ENCODE measurements around the gene VSIG4. TPM values are rescaled to one million over a fixed set of nuclear protein-coding genes. Genes with fewer than 3 reads are reported as not detected.

VSIG4 gene
- total RNA-seq, 1 experiment from 2014 or later = not detected

DNA sequence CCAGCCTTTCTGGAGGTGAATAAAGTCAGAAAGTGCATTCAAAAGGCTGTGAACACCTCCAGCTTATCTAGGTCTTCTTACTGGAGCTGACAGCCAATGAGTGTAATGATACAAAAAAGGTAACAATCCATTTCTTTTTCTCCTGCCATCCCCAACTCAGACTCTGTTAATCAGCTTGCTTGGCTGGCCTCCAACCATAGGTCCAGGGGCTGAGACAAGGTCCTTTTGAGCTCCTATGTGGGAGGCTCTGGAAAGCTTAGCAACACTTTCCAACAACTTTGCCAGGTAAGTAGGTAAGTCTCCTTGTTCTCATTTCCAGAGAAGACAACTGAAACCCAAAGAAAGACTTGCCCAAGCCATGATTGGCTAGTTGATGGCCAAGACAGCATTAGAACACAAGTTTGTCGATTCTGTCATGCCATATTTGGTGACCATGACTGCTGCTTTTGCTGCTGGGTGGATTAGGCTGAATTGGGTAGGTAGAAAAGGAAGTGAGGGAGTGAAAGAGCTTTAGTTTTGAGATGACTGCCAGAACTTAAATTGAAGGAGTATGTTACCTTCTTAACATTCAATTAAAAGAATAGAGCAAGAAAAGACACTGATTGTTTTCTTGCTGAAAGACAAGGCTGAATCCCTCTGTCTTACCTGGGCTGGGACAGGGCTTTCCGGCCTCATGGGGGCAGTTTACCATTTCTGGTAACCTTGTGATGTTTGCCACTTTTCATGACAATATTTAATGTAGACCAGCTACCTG lies 22.8 kb downstream of the VSIG4 start:
- TF ChIP-seq CTCF (conservative IDR thresholded peaks at IDR 0.05; ENCODE audit: low read depth, low read length) (no peak), EZH2 (IDR thresholded peaks at IDR 0.05; ENCODE audit: borderline replicate concordance, low read depth, low read length, poor library complexity, severe bottlenecking) (no peak)
- ChIA-PET CTCF (no interaction called here), POLR2A (ENCODE audit: low non-redundant PET) (no interaction called here)
- Histone ChIP-seq H3K27ac (ENCODE audit: low read depth, low read length, poor library complexity, severe bottlenecking) (no peak overlapping the region), H3K36me3 (ENCODE audit: insufficient read depth, low read length, poor library complexity, severe bottlenecking) (no peaks in the 10 kb centered on the region), H3K4me3 (ENCODE audit: low read depth, low read length, poor library complexity, severe bottlenecking) (no peak overlapping the region), H3K4me1 (ENCODE audit: insufficient read depth, low read length, poor library complexity, severe bottlenecking) (no peaks in the 10 kb centered on the region), H3K9me3 (ENCODE audit: low read depth, low read length, poor library complexity, severe bottlenecking) (no peaks in the 10 kb centered on the region), H3K27me3 (replicated peaks; ENCODE audit: insufficient read depth, low read depth, low read length, poor library complexity) (no peaks in the 10 kb centered on the region)
- no peak for DNase-seq (ENCODE audit: low spot score)
- no TSS peak for BruUV-seq (replicated peaks)
- intact Hi-C loops (cut with micrococcal nuclease; ENCODE audit: unreplicated experiment) = no loop called here

DNA sequence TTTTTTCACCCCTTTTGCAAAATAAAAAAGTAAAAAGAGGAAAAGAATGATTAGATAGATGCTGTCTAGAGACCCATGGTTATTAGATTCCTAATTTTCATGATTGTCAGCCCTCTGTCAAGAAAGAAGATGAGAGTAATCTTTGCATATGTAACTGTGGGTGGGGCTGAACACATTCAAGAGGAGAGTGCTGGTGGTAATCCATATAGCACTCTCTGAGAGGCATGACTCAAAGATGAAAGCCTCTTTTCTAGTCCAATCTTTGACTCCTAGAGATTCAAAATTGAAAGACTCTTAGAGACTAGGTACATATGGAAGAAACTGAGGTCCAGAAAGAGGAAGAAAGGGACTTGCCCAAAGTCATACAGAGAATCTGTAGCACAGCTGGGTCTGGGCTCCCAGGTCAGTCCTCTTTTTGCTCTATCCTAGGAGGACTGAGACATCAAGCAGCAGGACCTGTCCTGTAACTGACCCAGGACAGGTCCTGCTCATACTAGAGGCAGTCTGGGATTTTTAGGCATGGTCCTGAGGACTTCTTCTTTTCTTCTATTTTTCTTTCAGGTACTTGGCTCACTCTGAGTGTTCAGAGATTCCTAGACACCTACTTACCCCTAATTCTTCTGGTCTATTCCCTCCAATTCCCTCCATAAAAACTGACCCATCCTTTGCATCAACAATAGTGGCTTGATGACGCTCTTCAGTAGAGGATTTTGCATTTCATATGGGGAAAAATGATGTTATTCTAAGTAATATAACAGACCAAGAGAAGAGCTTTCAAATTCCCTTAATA lies 23.8 kb downstream of the VSIG4 start:
- Histone ChIP-seq H3K9me3 (ENCODE audit: low read depth, low read length, poor library complexity, severe bottlenecking) (no peaks in the 10 kb centered on the region), H3K36me3 (ENCODE audit: insufficient read depth, low read length, poor library complexity, severe bottlenecking) (no peaks in the 10 kb centered on the region), H3K4me3 (ENCODE audit: low read depth, low read length, poor library complexity, severe bottlenecking) (no peak overlapping the region), H3K27ac (ENCODE audit: low read depth, low read length, poor library complexity, severe bottlenecking) (no peak overlapping the region), H3K4me1 (ENCODE audit: insufficient read depth, low read length, poor library complexity, severe bottlenecking) (no peaks in the 10 kb centered on the region), H3K27me3 (replicated peaks; ENCODE audit: insufficient read depth, low read depth, low read length, poor library complexity) (no peaks in the 10 kb centered on the region)
- no peak for DNase-seq (ENCODE audit: low spot score)
- BruUV-seq (replicated peaks) = no TSS peak
- ChIA-PET POLR2A (ENCODE audit: low non-redundant PET) (no interaction called here), CTCF (no interaction called here)
- intact Hi-C loops (cut with micrococcal nuclease; ENCODE audit: unreplicated experiment) = no loop called here
- TF ChIP-seq CTCF (conservative IDR thresholded peaks at IDR 0.05; ENCODE audit: low read depth, low read length) (no peak), EZH2 (IDR thresholded peaks at IDR 0.05; ENCODE audit: borderline replicate concordance, low read depth, low read length, poor library complexity, severe bottlenecking) (no peak)

DNA sequence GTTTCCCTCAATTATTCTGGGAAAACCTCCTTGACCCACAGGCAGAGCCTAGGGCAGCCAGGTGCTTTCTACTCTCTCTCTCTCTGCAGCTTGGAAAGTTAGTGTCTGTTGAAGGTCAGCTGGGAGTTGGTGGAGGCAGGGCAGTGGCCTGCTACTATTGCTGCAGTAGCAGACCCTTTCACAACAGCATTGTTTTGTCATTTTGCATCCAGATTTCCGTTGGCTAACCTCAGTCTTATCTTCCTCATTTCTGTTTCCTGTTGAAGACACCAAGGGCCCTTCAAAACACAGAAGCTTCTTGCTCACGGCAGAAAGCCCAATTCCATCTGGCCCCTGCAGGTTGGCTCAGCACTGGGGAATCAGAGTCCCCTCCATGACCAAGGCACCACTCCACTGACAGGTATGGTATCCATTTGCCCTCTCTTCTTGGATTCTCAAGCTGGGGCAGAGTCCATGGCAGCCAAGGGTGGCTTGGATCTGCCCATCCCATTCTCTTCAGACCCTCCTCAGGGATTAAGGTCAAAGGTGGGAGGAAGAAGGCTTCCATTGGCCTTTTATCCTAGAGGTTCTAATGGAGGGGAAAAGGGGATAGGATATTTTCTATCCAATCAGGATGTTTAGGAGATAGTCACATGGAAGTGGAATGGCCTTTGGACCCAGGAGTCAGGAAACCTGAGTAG lies 24.6 kb downstream of the VSIG4 start:
- no peak for TF ChIP-seq CTCF (conservative IDR thresholded peaks at IDR 0.05; ENCODE audit: low read depth, low read length)
- TF ChIP-seq EZH2 (IDR thresholded peaks at IDR 0.05; ENCODE audit: borderline replicate concordance, low read depth, low read length, poor library complexity, severe bottlenecking) = no peak
- intact Hi-C loops (cut with micrococcal nuclease; ENCODE audit: unreplicated experiment) = no loop called here
- BruUV-seq (replicated peaks) = no TSS peak
- H3K27ac ChIP-seq (ENCODE audit: low read depth, low read length, poor library complexity, severe bottlenecking) = no peak overlapping the region
- no peak overlapping the region for H3K4me3 ChIP-seq (ENCODE audit: low read depth, low read length, poor library complexity, severe bottlenecking)
- CTCF ChIA-PET = no interaction called here
- no peaks in the 10 kb centered on the region for H3K4me1 ChIP-seq (ENCODE audit: insufficient read depth, low read length, poor library complexity, severe bottlenecking)
- DNase-seq (ENCODE audit: low spot score) = no peak
- no peaks in the 10 kb centered on the region for H3K36me3 ChIP-seq (ENCODE audit: insufficient read depth, low read length, poor library complexity, severe bottlenecking)
- no peaks in the 10 kb centered on the region for H3K9me3 ChIP-seq (ENCODE audit: low read depth, low read length, poor library complexity, severe bottlenecking)
- POLR2A ChIA-PET (ENCODE audit: low non-redundant PET) = no interaction called here
- H3K27me3 ChIP-seq (replicated peaks; ENCODE audit: insufficient read depth, low read depth, low read length, poor library complexity) = no peaks in the 10 kb centered on the region
